ENCODE results near the gene NUFIP1.

The NUFIP1 gene

GRCh38 chr13:44921931-44922758 lies 67.1 kb downstream of the NUFIP1 start:
- Histone ChIP-seq H3K27me3 (ENCODE audit: control insufficient read depth in 5 of 5, insufficient read depth in 4 of 5, low read length in 5 of 5) (peaks cover 0 to 3% (median 0%) of the 10 kb centered on the region in 5 donors), H3K36me3 (ENCODE audit: control insufficient read depth in 5 of 5, insufficient read depth in 5 of 5, low read length in 5 of 5) (no peaks in the 10 kb centered on the region), H3K27ac (ENCODE audit: low read depth, low read length) (no peak overlapping the region), H3K4me1 (ENCODE audit: control insufficient read depth in 5 of 5, insufficient read depth in 5 of 5, low read length in 5 of 5) (peaks cover 9 to 26% (median 13%) of the 10 kb centered on the region in 5 donors), H3K9ac (ENCODE audit: low read length in 5 of 5) (no peak overlapping the region), H3K9me3 (ENCODE audit: control insufficient read depth in 5 of 5, low read length in 5 of 5) (no peaks in the 10 kb centered on the region), H3K4me3 (ENCODE audit: low read depth in 1 of 5, low read length in 5 of 5) (no peak overlapping the region)

- Histone ChIP-seq H3K9ac (ENCODE audit: low read length in 5 of 5) (no peak overlapping the region), H3K27ac (ENCODE audit: low read depth, low read length) (no peak overlapping the region), H3K27me3 (ENCODE audit: control insufficient read depth in 5 of 5, insufficient read depth in 4 of 5, low read length in 5 of 5) (peaks cover 0 to 3% (median 0%) of the 10 kb centered on the region in 5 donors), H3K9me3 (ENCODE audit: control insufficient read depth in 5 of 5, low read length in 5 of 5) (no peaks in the 10 kb centered on the region), H3K36me3 (ENCODE audit: control insufficient read depth in 5 of 5, insufficient read depth in 5 of 5, low read length in 5 of 5) (no peaks in the 10 kb centered on the region), H3K4me3 (ENCODE audit: low read depth in 1 of 5, low read length in 5 of 5) (no peak overlapping the region), H3K4me1 (ENCODE audit: control insufficient read depth in 5 of 5, insufficient read depth in 5 of 5, low read length in 5 of 5) (peaks cover 11 to 29% (median 13%) of the 10 kb centered on the region in 5 donors)
Measured at GRCh38 chr13:44921246-44921877, 67.9 kb downstream of the NUFIP1 start.

- H3K9me3 ChIP-seq (ENCODE audit: control insufficient read depth in 5 of 5, low read length in 5 of 5): no peaks in the 10 kb centered on the region
- H3K27me3 ChIP-seq (ENCODE audit: control insufficient read depth in 5 of 5, insufficient read depth in 4 of 5, low read length in 5 of 5): peaks cover 0 to 3% (median 0%) of the 10 kb centered on the region in 5 donors
- no peak overlapping the region for H3K4me3 ChIP-seq (ENCODE audit: low read depth in 1 of 5, low read length in 5 of 5)
- no peaks in the 10 kb centered on the region for H3K36me3 ChIP-seq (ENCODE audit: control insufficient read depth in 5 of 5, insufficient read depth in 5 of 5, low read length in 5 of 5)
- H3K4me1 ChIP-seq (ENCODE audit: control insufficient read depth in 5 of 5, insufficient read depth in 5 of 5, low read length in 5 of 5): peaks cover 11 to 29% (median 13%) of the 10 kb centered on the region in 5 donors
- H3K27ac ChIP-seq (ENCODE audit: low read depth, low read length): peak overlapping the region; percentile 100
- no peak overlapping the region for H3K9ac ChIP-seq (ENCODE audit: low read length in 5 of 5)
Measured at GRCh38 chr13:44920013-44920412, 69.3 kb downstream of the NUFIP1 start.

- no peaks in the 10 kb centered on the region for H3K9me3 ChIP-seq (ENCODE audit: control insufficient read depth in 5 of 5, low read length in 5 of 5)
- H3K27me3 ChIP-seq (ENCODE audit: control insufficient read depth in 5 of 5, insufficient read depth in 4 of 5, low read length in 5 of 5): peaks cover 0 to 3% (median 0%) of the 10 kb centered on the region in 5 donors
- H3K4me3 ChIP-seq (ENCODE audit: low read depth in 1 of 5, low read length in 5 of 5): peak overlapping the region; percentile 71 to 84 (median 80)
- H3K4me1 ChIP-seq (ENCODE audit: control insufficient read depth in 5 of 5, insufficient read depth in 5 of 5, low read length in 5 of 5): peaks cover 11 to 29% (median 13%) of the 10 kb centered on the region in 5 donors
- peak overlapping the region; percentile 63 to 100 (median 84) for H3K9ac ChIP-seq (ENCODE audit: low read length in 5 of 5)
- H3K27ac ChIP-seq (ENCODE audit: low read depth, low read length): peak overlapping the region; percentile 100
- H3K36me3 ChIP-seq (ENCODE audit: control insufficient read depth in 5 of 5, insufficient read depth in 5 of 5, low read length in 5 of 5): no peaks in the 10 kb centered on the region
Measured at GRCh38 chr13:44919104-44919804, 70.0 kb downstream of the NUFIP1 start.

GRCh38 chr13:44918326-44919103 lies 70.8 kb downstream of the NUFIP1 start:
- Histone ChIP-seq H3K9me3 (ENCODE audit: control insufficient read depth in 5 of 5, low read length in 5 of 5) (no peaks in the 10 kb centered on the region), H3K36me3 (ENCODE audit: control insufficient read depth in 5 of 5, insufficient read depth in 5 of 5, low read length in 5 of 5) (no peaks in the 10 kb centered on the region), H3K27ac (ENCODE audit: low read depth, low read length) (peak overlapping the region; percentile 100), H3K4me3 (ENCODE audit: low read depth in 1 of 5, low read length in 5 of 5) (peak overlapping the region; percentile 71 to 90 (median 80)), H3K27me3 (ENCODE audit: control insufficient read depth in 5 of 5, insufficient read depth in 4 of 5, low read length in 5 of 5) (peaks cover 0 to 3% (median 0%) of the 10 kb centered on the region in 5 donors), H3K4me1 (ENCODE audit: control insufficient read depth in 5 of 5, insufficient read depth in 5 of 5, low read length in 5 of 5) (peaks cover 11 to 29% (median 13%) of the 10 kb centered on the region in 5 donors), H3K9ac (ENCODE audit: low read length in 5 of 5) (peak overlapping the region; percentile 63 to 100 (median 84))

- peak overlapping the region; percentile 10 to 88 (median 81) for H3K9ac ChIP-seq (ENCODE audit: low read length in 5 of 5)
- H3K27ac ChIP-seq (ENCODE audit: low read depth, low read length): peak overlapping the region; percentile 100
- no peaks in the 10 kb centered on the region for H3K36me3 ChIP-seq (ENCODE audit: control insufficient read depth in 5 of 5, insufficient read depth in 5 of 5, low read length in 5 of 5)
- no peaks in the 10 kb centered on the region for H3K9me3 ChIP-seq (ENCODE audit: control insufficient read depth in 5 of 5, low read length in 5 of 5)
- peak overlapping the region; percentile 71 to 90 (median 80) for H3K4me3 ChIP-seq (ENCODE audit: low read depth in 1 of 5, low read length in 5 of 5)
- H3K4me1 ChIP-seq (ENCODE audit: control insufficient read depth in 5 of 5, insufficient read depth in 5 of 5, low read length in 5 of 5): peaks cover 11 to 29% (median 13%) of the 10 kb centered on the region in 5 donors
- peaks cover 0 to 3% (median 0%) of the 10 kb centered on the region in 5 donors for H3K27me3 ChIP-seq (ENCODE audit: control insufficient read depth in 5 of 5, insufficient read depth in 4 of 5, low read length in 5 of 5)
Measured at GRCh38 chr13:44917589-44918325, 71.5 kb downstream of the NUFIP1 start.

GRCh38 chr13:44912278-44913016 lies 76.8 kb downstream of the NUFIP1 start:
- H3K4me1 ChIP-seq (ENCODE audit: control insufficient read depth in 5 of 5, insufficient read depth in 5 of 5, low read length in 5 of 5): peaks cover 0 to 7% (median 4%) of the 10 kb centered on the region in 5 donors
- H3K36me3 ChIP-seq (ENCODE audit: control insufficient read depth in 5 of 5, insufficient read depth in 5 of 5, low read length in 5 of 5): no peaks in the 10 kb centered on the region
- no peak overlapping the region for H3K27ac ChIP-seq (ENCODE audit: low read depth, low read length)
- H3K9me3 ChIP-seq (ENCODE audit: control insufficient read depth in 5 of 5, low read length in 5 of 5): peaks cover 0 to 5% (median 5%) of the 10 kb centered on the region in 5 donors
- no peaks in the 10 kb centered on the region for H3K27me3 ChIP-seq (ENCODE audit: control insufficient read depth in 5 of 5, insufficient read depth in 4 of 5, low read length in 5 of 5)
- no peak overlapping the region for H3K9ac ChIP-seq (ENCODE audit: low read length in 5 of 5)
- H3K4me3 ChIP-seq (ENCODE audit: low read depth in 1 of 5, low read length in 5 of 5): no peak overlapping the region

- Histone ChIP-seq H3K27ac (ENCODE audit: low read depth, low read length) (no peak overlapping the region), H3K9me3 (ENCODE audit: control insufficient read depth in 5 of 5, low read length in 5 of 5) (peaks cover 0 to 5% (median 5%) of the 10 kb centered on the region in 5 donors), H3K4me3 (ENCODE audit: low read depth in 1 of 5, low read length in 5 of 5) (no peak overlapping the region), H3K27me3 (ENCODE audit: control insufficient read depth in 5 of 5, insufficient read depth in 4 of 5, low read length in 5 of 5) (no peaks in the 10 kb centered on the region), H3K4me1 (ENCODE audit: control insufficient read depth in 5 of 5, insufficient read depth in 5 of 5, low read length in 5 of 5) (peaks cover 5 to 27% (median 20%) of the 10 kb centered on the region in 5 donors), H3K36me3 (ENCODE audit: control insufficient read depth in 5 of 5, insufficient read depth in 5 of 5, low read length in 5 of 5) (no peaks in the 10 kb centered on the region), H3K9ac (ENCODE audit: low read length in 5 of 5) (no peak overlapping the region)
Measured at GRCh38 chr13:44908712-44909111, 80.6 kb downstream of the NUFIP1 start.

All from subcutaneous abdominal adipose tissue (tissue), 5 donors.